SK-N-SH treated with all-trans-retinoic acid at 6 μM for 48 hours (cell line): ENCODE data around the gene COX19.

ENCODE experiments used
- ATAC-seq: fragments of 200-7000 bp; cut with Tn5 transposase; 3 replicates; pipeline ENCODE4 v1.9.1; 2020; ENCODE audit warnings: mild to moderate bottlenecking, moderate library complexity
- ARNTL ChIP-seq: fragments of 450-650 bp; formaldehyde crosslinking; IDR thresholded peaks from 2 replicates; pipeline ENCODE4 v1.5.0; 2020; ENCODE audit warnings: low read depth, mild to moderate bottlenecking, moderate library complexity, borderline replicate concordance
- BACH2 ChIP-seq: fragments of 250-450 bp; sonication (Bioruptor Pico); IDR thresholded peaks from 2 replicates; pipeline ENCODE4 v1.9.0; 2021; ENCODE audit warnings: mild to moderate bottlenecking, borderline replicate concordance
- CSDC2 ChIP-seq: fragments of 250-450 bp; sonication (Bioruptor Pico); IDR thresholded peaks from 2 replicates; pipeline ENCODE4 v1.5.0; 2020; ENCODE audit warnings: mild to moderate bottlenecking, moderate library complexity
- CSRNP3 ChIP-seq: fragments of 250-450 bp; sonication (Bioruptor Pico); IDR thresholded peaks from 2 replicates; pipeline ENCODE4 v1.5.1; 2021; ENCODE audit warnings: mild to moderate bottlenecking, moderate library complexity
- ESRRG ChIP-seq: fragments of 250-450 bp; sonication (Bioruptor Pico); IDR thresholded peaks from 2 replicates; pipeline ENCODE4 v1.6.1; 2021; ENCODE audit warnings: mild to moderate bottlenecking
- GLIS3 ChIP-seq: fragments of 250-450 bp; sonication (Bioruptor Pico); IDR thresholded peaks from 2 replicates; pipeline ENCODE4 v1.5.0; 2020; ENCODE audit warnings: mild to moderate bottlenecking, moderate library complexity
- ISL1 ChIP-seq: fragments of 250-450 bp; sonication (Bioruptor Pico); IDR thresholded peaks from 2 replicates; pipeline ENCODE4 v2.1.2; 2022; ENCODE audit warnings: mild to moderate bottlenecking, moderate library complexity
- OSR1 ChIP-seq: fragments of 250-450 bp; sonication (Bioruptor Pico); IDR thresholded peaks from 2 replicates; pipeline ENCODE4 v1.8.0; 2022; ENCODE audit warnings: moderate library complexity, mild to moderate bottlenecking, inconsistent platforms
- PATZ1 ChIP-seq: fragments of 250-450 bp; sonication (Bioruptor Pico); IDR thresholded peaks from 2 replicates; pipeline ENCODE4 v1.8.0; 2020; ENCODE audit warnings: mild to moderate bottlenecking, moderate library complexity, borderline replicate concordance
- PPARA ChIP-seq: fragments of 250-450 bp; sonication (Bioruptor Pico); IDR thresholded peaks from 2 replicates; pipeline ENCODE4 v1.5.0; 2020; ENCODE audit warnings: mild to moderate bottlenecking, borderline replicate concordance
- RARB ChIP-seq: fragments of 250-450 bp; sonication (Bioruptor Pico); IDR thresholded peaks from 2 replicates; pipeline ENCODE4 v1.8.0; 2021; ENCODE audit warnings: mild to moderate bottlenecking, moderate library complexity
- SNAI2 ChIP-seq: fragments of 250-450 bp; sonication (Bioruptor Pico); IDR thresholded peaks from 2 replicates; pipeline ENCODE4 v1.5.0; 2020; ENCODE audit warnings: mild to moderate bottlenecking, moderate library complexity
- TCF4 ChIP-seq: fragments of 250-450 bp; sonication (Bioruptor Pico); IDR thresholded peaks from 2 replicates; pipeline ENCODE4 v1.8.0; 2021; ENCODE audit warnings: mild to moderate bottlenecking, moderate library complexity, borderline replicate concordance
- TOX ChIP-seq: fragments of 250-450 bp; sonication (Bioruptor Pico); IDR thresholded peaks from 2 replicates; pipeline ENCODE4 v1.8.0; 2021; ENCODE audit warnings: mild to moderate bottlenecking, moderate library complexity, borderline replicate concordance
- TSHZ2 ChIP-seq: fragments of 250-450 bp; sonication (Bioruptor Pico); IDR thresholded peaks from 2 replicates; pipeline ENCODE4 v1.5.0; 2020; ENCODE audit warnings: mild to moderate bottlenecking, moderate library complexity
- ZC3H10 ChIP-seq: fragments of 250-450 bp; sonication (Bioruptor Pico); IDR thresholded peaks from 2 replicates; pipeline ENCODE4 v1.5.1; 2021; ENCODE audit warnings: mild to moderate bottlenecking, moderate library complexity
- ZFP3 ChIP-seq: fragments of 250-450 bp; sonication (Bioruptor Pico); IDR thresholded peaks from 2 replicates; pipeline ENCODE4 v1.5.0; 2020; ENCODE audit warnings: mild to moderate bottlenecking, moderate library complexity
- ZNF565 ChIP-seq: fragments of 450-650 bp; formaldehyde crosslinking; conservative IDR thresholded peaks from 2 replicates; pipeline ENCODE4 v1.5.0; 2020; ENCODE audit warnings: low read depth, mild to moderate bottlenecking, moderate library complexity
- ZNF70 ChIP-seq: fragments of 450-650 bp; formaldehyde crosslinking; IDR thresholded peaks from 2 replicates; pipeline ENCODE4 v1.5.0; 2020; ENCODE audit warnings: mild to moderate bottlenecking, moderate library complexity
- ZNF8 ChIP-seq: fragments of 450-650 bp; formaldehyde crosslinking; IDR thresholded peaks from 2 replicates; pipeline ENCODE4 v1.5.0; 2020; ENCODE audit warnings: mild to moderate bottlenecking, moderate library complexity
- TF ChIP-seq, protein P1 (sequence below): fragments of 250-450 bp; sonication (Bioruptor Pico); IDR thresholded peaks from 2 replicates; pipeline ENCODE4 v1.5.1; 2020; ENCODE audit warnings: low read depth, mild to moderate bottlenecking, moderate library complexity
- TF ChIP-seq, protein P2 (sequence below): fragments of 250-450 bp; sonication (Bioruptor Pico); IDR thresholded peaks from 2 replicates; pipeline ENCODE4 v1.8.0; 2021; ENCODE audit warnings: low read depth, mild to moderate bottlenecking, moderate library complexity, borderline replicate concordance

COX19 gene

DNA sequence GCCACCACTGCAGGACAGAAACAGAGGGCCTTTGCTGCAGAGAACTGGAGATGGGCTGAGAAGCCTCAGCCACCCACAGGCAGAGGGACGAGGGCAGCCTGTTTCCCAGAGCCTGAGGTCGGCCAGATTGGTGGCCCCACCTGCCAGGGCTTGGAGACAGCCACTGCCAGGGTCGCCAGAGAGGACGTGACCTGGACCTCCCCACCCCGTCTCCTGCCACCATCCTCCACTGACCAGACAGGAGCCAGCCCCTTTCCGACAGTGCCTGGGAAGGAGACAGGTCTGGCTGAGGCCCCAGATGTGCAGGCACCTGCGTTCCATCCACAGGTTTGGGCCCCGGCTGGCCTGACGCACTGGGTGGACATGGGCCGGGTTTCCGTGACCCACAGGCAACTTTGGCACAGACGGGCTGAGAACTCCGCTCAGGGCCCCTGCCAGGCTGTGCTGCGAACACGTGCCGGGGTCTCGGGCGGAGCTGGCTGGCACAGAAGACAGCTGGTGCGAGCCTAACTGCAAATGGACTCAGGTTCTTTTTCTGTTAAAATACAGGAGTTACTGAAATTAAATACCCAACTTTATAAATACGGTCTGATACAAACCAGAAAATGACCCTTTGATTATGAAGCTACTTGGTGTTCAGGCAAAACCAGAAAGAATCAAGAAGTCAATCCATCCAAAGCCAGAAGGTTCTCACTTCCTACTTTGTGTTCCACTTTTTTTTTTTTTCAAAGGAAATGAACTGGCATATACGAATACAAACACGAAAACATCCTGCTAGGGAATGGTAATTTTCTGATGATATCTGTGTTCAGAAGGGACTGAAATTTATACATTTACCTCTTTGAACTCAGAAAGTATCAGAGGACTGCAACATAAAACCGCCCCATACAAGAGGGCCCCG lies 6.9 kb downstream of the COX19 start:
- ATAC-seq: no peak
- TF ChIP-seq, protein P1, sequence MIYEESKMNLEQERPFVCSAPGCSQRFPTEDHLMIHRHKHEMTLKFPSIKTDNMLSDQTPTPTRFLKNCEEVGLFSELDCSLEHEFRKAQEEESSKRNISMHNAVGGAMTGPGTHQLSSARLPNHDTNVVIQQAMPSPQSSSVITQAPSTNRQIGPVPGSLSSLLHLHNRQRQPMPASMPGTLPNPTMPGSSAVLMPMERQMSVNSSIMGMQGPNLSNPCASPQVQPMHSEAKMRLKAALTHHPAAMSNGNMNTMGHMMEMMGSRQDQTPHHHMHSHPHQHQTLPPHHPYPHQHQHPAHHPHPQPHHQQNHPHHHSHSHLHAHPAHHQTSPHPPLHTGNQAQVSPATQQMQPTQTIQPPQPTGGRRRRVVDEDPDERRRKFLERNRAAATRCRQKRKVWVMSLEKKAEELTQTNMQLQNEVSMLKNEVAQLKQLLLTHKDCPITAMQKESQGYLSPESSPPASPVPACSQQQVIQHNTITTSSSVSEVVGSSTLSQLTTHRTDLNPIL (CRISPR knock-in tag): no peak
- TF ChIP-seq SNAI2 (CRISPR knock-in tag) (no peak), ZFP3 (CRISPR knock-in tag) (no peak), GLIS3 (CRISPR knock-in tag) (no peak), TSHZ2 (CRISPR knock-in tag) (no peak), TOX (CRISPR knock-in tag) (no peak), ESRRG (CRISPR knock-in tag) (no peak), BACH2 (CRISPR knock-in tag) (no peak), CSRNP3 (CRISPR knock-in tag) (no peak), CSDC2 (CRISPR knock-in tag) (no peak), ZNF8 (CRISPR knock-in tag) (no peak), ZC3H10 (CRISPR knock-in tag) (no peak), ZNF565 (CRISPR knock-in tag) (no peak), TCF4 (no peak), ISL1 (CRISPR knock-in tag) (no peak), RARB (CRISPR knock-in tag) (no peak), OSR1 (CRISPR knock-in tag) (no peak), ARNTL (CRISPR knock-in tag) (no peak)
- TF ChIP-seq, protein P2, sequence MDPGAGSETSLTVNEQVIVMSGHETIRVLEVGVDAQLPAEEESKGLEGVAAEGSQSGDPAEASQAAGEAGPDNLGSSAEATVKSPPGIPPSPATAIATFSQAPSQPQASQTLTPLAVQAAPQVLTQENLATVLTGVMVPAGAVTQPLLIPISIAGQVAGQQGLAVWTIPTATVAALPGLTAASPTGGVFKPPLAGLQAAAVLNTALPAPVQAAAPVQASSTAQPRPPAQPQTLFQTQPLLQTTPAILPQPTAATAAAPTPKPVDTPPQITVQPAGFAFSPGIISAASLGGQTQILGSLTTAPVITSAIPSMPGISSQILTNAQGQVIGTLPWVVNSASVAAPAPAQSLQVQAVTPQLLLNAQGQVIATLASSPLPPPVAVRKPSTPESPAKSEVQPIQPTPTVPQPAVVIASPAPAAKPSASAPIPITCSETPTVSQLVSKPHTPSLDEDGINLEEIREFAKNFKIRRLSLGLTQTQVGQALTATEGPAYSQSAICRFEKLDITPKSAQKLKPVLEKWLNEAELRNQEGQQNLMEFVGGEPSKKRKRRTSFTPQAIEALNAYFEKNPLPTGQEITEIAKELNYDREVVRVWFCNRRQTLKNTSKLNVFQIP: no peak
- TF ChIP-seq, all 23 proteins: peak for 0

DNA sequence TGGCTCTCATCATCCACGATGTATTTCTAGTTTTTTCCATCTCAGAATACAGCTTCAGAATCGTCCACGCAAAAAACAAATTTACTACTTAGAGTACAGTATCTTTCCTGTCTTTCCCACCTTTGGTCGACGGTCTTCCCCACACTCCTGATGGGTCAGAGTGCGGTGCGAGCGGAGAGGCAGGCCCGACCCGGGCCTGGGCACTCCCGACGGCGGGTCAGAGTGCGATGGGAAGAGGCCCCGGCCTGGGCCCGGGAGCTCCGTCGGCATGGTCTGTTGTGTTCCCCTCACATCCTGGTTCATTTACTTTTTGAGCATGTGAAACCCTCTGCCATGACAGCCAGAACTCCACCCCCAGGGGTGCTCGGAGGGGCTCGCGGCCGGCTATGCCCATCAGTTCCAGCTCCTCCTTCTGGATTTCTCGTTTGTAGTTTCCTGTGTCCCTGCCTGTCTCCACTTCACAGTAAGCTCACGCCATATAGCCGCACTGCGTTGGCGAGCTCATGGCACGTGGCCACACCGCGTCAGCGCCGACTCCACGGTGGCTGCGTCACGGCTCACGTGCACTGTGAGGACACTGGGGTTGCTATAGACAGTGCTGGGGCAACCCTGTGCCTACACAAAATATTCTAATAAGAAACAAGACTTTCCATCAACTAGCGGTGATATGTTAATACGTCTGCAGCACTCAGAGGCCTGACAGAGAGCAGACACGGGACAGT lies 7.8 kb downstream of the COX19 start:
- no peak for ATAC-seq
- no peak for TF ChIP-seq ISL1 (CRISPR knock-in tag)
- no peak for TF ChIP-seq ZNF8 (CRISPR knock-in tag)
- TF ChIP-seq ARNTL (CRISPR knock-in tag): no peak
- no peak for TF ChIP-seq PATZ1 (CRISPR knock-in tag)
- TF ChIP-seq ZNF70: no peak
- no peak for TF ChIP-seq CSRNP3 (CRISPR knock-in tag)
- no peak for TF ChIP-seq GLIS3 (CRISPR knock-in tag)
- TF ChIP-seq PPARA (CRISPR knock-in tag): no peak
- TF ChIP-seq TOX (CRISPR knock-in tag): no peak
- no peak for TF ChIP-seq ZFP3 (CRISPR knock-in tag)
- no peak for TF ChIP-seq OSR1 (CRISPR knock-in tag)
- TF ChIP-seq ZNF565 (CRISPR knock-in tag): no peak
- no peak for TF ChIP-seq TSHZ2 (CRISPR knock-in tag)
